ENCODE measurements around the gene HIVEP2. TPM values are rescaled to one million over a fixed set of nuclear protein-coding genes. Genes with fewer than 3 reads are reported as not detected.

HIVEP2 gene
- total RNA-seq, 3 donors from 2014 or later (not counting 1 experiment from before 2014, with no cell fraction given) = 14.6 to 21.6 (median 18.7) TPM

DNA sequence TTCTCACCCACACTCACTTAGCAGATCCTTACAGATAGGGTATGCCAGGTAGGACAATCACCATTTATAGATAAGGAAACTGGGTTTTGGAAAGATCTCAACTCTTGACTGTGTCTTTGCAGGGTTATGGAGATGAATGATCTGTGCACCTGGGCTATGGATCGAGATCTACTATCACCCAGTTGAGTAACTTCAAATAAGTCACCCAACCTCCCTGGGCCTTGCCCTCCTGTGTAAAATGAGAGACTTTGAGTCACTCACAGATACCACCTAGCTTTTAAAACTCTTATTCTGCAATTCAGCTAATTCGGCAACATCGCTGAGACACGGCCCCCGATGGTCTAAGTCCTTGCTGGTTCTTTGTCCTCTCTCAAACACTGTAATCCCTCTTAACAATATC is 53.5 kb downstream of the HIVEP2 start:
- Histone ChIP-seq H3K9me3 (ENCODE audit: control insufficient read depth, insufficient read depth, low read length) (no peaks in the 10 kb centered on the region), H3K27ac (ENCODE audit: low read length) (no peak overlapping the region), H3K4me3 (ENCODE audit: low read length) (no peak overlapping the region), H3K36me3 (ENCODE audit: control insufficient read depth, insufficient read depth, low read length) (no peaks in the 10 kb centered on the region), H3K27me3 (ENCODE audit: control insufficient read depth, insufficient read depth, low read length) (no peaks in the 10 kb centered on the region), H3K4me1 (ENCODE audit: control insufficient read depth, insufficient read depth, low read length) (no peaks in the 10 kb centered on the region)
- DNase-seq (no peak), ATAC-seq (no peak)
- intact Hi-C loops (cut with micrococcal nuclease) = no loop called here
- no peak overlapping the region for H3K4me3 Mint-ChIP-seq
- H3K9me3 Mint-ChIP-seq = no peaks in the 10 kb centered on the region
- TF ChIP-seq, protein P1, sequence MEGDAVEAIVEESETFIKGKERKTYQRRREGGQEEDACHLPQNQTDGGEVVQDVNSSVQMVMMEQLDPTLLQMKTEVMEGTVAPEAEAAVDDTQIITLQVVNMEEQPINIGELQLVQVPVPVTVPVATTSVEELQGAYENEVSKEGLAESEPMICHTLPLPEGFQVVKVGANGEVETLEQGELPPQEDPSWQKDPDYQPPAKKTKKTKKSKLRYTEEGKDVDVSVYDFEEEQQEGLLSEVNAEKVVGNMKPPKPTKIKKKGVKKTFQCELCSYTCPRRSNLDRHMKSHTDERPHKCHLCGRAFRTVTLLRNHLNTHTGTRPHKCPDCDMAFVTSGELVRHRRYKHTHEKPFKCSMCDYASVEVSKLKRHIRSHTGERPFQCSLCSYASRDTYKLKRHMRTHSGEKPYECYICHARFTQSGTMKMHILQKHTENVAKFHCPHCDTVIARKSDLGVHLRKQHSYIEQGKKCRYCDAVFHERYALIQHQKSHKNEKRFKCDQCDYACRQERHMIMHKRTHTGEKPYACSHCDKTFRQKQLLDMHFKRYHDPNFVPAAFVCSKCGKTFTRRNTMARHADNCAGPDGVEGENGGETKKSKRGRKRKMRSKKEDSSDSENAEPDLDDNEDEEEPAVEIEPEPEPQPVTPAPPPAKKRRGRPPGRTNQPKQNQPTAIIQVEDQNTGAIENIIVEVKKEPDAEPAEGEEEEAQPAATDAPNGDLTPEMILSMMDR (IDR thresholded peaks at IDR 0.05) = no peak
- no peak overlapping the region for H3K27ac Mint-ChIP-seq
- H3K36me3 Mint-ChIP-seq = no peaks in the 10 kb centered on the region
- peaks cover 11 to 26% of the 10 kb centered on the region in 2 donors for H3K4me1 Mint-ChIP-seq
- 99% methylated on average over 5 of the region's 5 CpGs for WGBS (ENCODE audit: insufficient coverage)
- no peaks in the 10 kb centered on the region for H3K27me3 Mint-ChIP-seq (ENCODE audit: low read depth in 2 of 2)

DNA sequence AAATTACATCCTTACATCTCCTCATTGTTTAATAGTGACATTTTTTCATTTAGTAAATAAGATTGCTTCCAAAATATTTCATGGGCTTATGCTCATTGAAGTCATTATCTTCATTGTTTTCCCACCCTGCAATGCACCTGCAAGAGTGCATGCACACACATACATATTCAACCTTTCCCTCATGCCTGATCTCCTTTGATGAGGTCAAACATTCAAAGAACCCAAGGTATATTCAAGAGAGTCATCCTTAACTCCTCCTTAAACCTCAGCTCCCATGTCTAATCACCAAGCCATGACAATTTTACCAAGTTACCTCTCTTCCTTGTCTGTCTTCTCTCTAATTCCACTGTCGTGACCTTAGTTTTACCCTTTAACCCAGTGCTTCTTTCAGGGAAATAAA is 56.5 kb downstream of the HIVEP2 start:
- H3K4me1 ChIP-seq (ENCODE audit: control insufficient read depth, insufficient read depth, low read length) = peaks cover 7% of the 10 kb centered on the region
- 90% methylated on average over 1 of the region's 1 CpG for WGBS (ENCODE audit: insufficient coverage)
- TF ChIP-seq, protein P1 (IDR thresholded peaks at IDR 0.05) = no peak
- no peaks in the 10 kb centered on the region for H3K27me3 Mint-ChIP-seq (ENCODE audit: low read depth in 2 of 2)
- intact Hi-C loops (cut with micrococcal nuclease) = loop anchor here (5.0 kb wide), 1 partner anchor 46 kb away; no protein-coding TSS in a partner anchor
- H3K9me3 Mint-ChIP-seq = no peaks in the 10 kb centered on the region
- no peaks in the 10 kb centered on the region for H3K36me3 ChIP-seq (ENCODE audit: control insufficient read depth, insufficient read depth, low read length)
- H3K4me3 ChIP-seq (ENCODE audit: low read length) = no peak overlapping the region
- no peak overlapping the region for H3K4me3 Mint-ChIP-seq
- no peaks in the 10 kb centered on the region for H3K27me3 ChIP-seq (ENCODE audit: control insufficient read depth, insufficient read depth, low read length)
- no peaks in the 10 kb centered on the region for H3K9me3 ChIP-seq (ENCODE audit: control insufficient read depth, insufficient read depth, low read length)
- peaks cover 29 to 39% of the 10 kb centered on the region in 2 donors for H3K4me1 Mint-ChIP-seq
- no peaks in the 10 kb centered on the region for H3K36me3 Mint-ChIP-seq
- H3K27ac ChIP-seq (ENCODE audit: low read length) = no peak overlapping the region
- ATAC-seq (no peak), DNase-seq (no peak)
- H3K27ac Mint-ChIP-seq = peak overlapping the region in 1 of 2 donors; percentile 0

DNA sequence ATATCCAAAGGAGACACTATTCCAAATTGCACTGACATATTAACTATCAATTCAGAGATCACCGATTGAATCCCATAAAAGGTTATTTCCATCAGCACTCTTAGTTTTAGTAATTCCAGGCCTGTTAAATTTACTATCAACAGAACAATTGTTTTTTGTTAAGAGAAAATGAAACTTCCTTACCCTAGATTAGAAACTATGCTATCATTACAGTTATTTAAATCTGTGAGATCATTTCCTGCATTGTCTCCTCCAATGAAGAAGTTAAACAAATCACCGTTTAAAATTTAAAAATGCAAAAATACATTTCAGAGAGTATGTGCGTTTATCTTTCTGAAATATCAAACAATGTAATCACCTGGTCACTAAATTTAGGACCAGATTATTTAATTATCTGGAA is 57.5 kb downstream of the HIVEP2 start:
- no peak for ATAC-seq
- Mint-ChIP-seq H3K4me1 (peaks cover 29 to 39% of the 10 kb centered on the region in 2 donors), H3K36me3 (no peaks in the 10 kb centered on the region), H3K27me3 (ENCODE audit: low read depth in 2 of 2) (no peaks in the 10 kb centered on the region), H3K9me3 (no peaks in the 10 kb centered on the region), H3K27ac (peak overlapping the region; percentile 77 to 84), H3K4me3 (no peak overlapping the region)
- DNase-seq = no peak
- TF ChIP-seq, protein P1 (IDR thresholded peaks at IDR 0.05) = no peak
- intact Hi-C loops (cut with micrococcal nuclease) = loop anchor here (1.0 to 5.0 kb wide), 3 partner anchors 15 to 141 kb away; no protein-coding TSS in a partner anchor
- Histone ChIP-seq H3K4me3 (ENCODE audit: low read length) (no peak overlapping the region), H3K9me3 (ENCODE audit: control insufficient read depth, insufficient read depth, low read length) (no peaks in the 10 kb centered on the region), H3K27ac (ENCODE audit: low read length) (peak overlapping the region; percentile 40), H3K36me3 (ENCODE audit: control insufficient read depth, insufficient read depth, low read length) (no peaks in the 10 kb centered on the region), H3K27me3 (ENCODE audit: control insufficient read depth, insufficient read depth, low read length) (no peaks in the 10 kb centered on the region), H3K4me1 (ENCODE audit: control insufficient read depth, insufficient read depth, low read length) (peaks cover 7% of the 10 kb centered on the region)
- WGBS (ENCODE audit: insufficient coverage) = 100% methylated on average over 1 of the region's 3 CpGs

All from natural killer cell (primary cell).